Measurements from ENCODE around the gene DNAH1. TPM values are rescaled to one million over a fixed set of nuclear protein-coding genes. Genes with fewer than 3 reads are reported as not detected.

DNAH1 gene
- total and polyA plus RNA-seq, 2 experiments from 2014 or later: 0.81 to 1.8 TPM

GRCh38 chr3:52352566-52352965, 36.4 kb downstream of the DNAH1 start:
- no peak overlapping the region for H3K27ac ChIP-seq (ENCODE audit: low read depth)
- peaks cover 12% of the 10 kb centered on the region for H3K27me3 Mint-ChIP-seq (ENCODE audit: insufficient read depth, low read depth, poor library complexity)
- H4K20me1 ChIP-seq (replicated peaks; ENCODE audit: insufficient read depth): no peaks in the 10 kb centered on the region
- TF ChIP-seq EZH2 (IDR thresholded peaks at IDR 0.05; ENCODE audit: low read depth, unreplicated experiment): no peak
- DNase-seq (ENCODE audit: low spot score): no peak
- no peaks in the 10 kb centered on the region for H3K27me3 ChIP-seq (ENCODE audit: insufficient read depth)
- H3K4me3 Mint-ChIP-seq: no peak overlapping the region
- no peaks in the 10 kb centered on the region for H3K36me3 Mint-ChIP-seq (ENCODE audit: low read depth)
- no peaks in the 10 kb centered on the region for H3K4me1 Mint-ChIP-seq
- no peaks in the 10 kb centered on the region for H3F3A ChIP-seq (replicated peaks; ENCODE audit: low read depth)
- H3K4me2 ChIP-seq: no peak overlapping the region
- ATAC-seq: no peak
- no peaks in the 10 kb centered on the region for H3K79me2 ChIP-seq (replicated peaks; ENCODE audit: insufficient read depth)
- H3K9me3 Mint-ChIP-seq: no peaks in the 10 kb centered on the region
- H3K27ac Mint-ChIP-seq: no peak overlapping the region
- no peaks in the 10 kb centered on the region for H3K4me1 ChIP-seq (ENCODE audit: insufficient read depth)
- H3K9me2 ChIP-seq (ENCODE audit: insufficient read depth): no peaks in the 10 kb centered on the region
- no peak overlapping the region for H3K4me3 ChIP-seq
- H3K36me3 ChIP-seq (ENCODE audit: insufficient read depth): no peaks in the 10 kb centered on the region
- H2AFZ ChIP-seq: no peak overlapping the region

GRCh38 chr3:52353291-52353855, 37.3 kb downstream of the DNAH1 start:
- Histone ChIP-seq H3K4me3 (no peak overlapping the region), H3F3A (replicated peaks; ENCODE audit: low read depth) (no peaks in the 10 kb centered on the region), H3K27me3 (ENCODE audit: insufficient read depth) (no peaks in the 10 kb centered on the region), H4K20me1 (replicated peaks; ENCODE audit: insufficient read depth) (no peaks in the 10 kb centered on the region), H3K79me2 (replicated peaks; ENCODE audit: insufficient read depth) (no peaks in the 10 kb centered on the region), H3K27ac (ENCODE audit: low read depth) (no peak overlapping the region), H3K4me1 (ENCODE audit: insufficient read depth) (no peaks in the 10 kb centered on the region), H3K36me3 (ENCODE audit: insufficient read depth) (no peaks in the 10 kb centered on the region), H2AFZ (no peak overlapping the region), H3K4me2 (no peak overlapping the region), H3K9me2 (ENCODE audit: insufficient read depth) (no peaks in the 10 kb centered on the region)
- Mint-ChIP-seq H3K36me3 (ENCODE audit: low read depth) (no peaks in the 10 kb centered on the region), H3K9me3 (no peaks in the 10 kb centered on the region), H3K27ac (no peak overlapping the region), H3K4me3 (no peak overlapping the region), H3K27me3 (ENCODE audit: insufficient read depth, low read depth, poor library complexity) (peaks cover 15% of the 10 kb centered on the region), H3K4me1 (no peaks in the 10 kb centered on the region)
- ATAC-seq: no peak
- DNase-seq (ENCODE audit: low spot score): no peak
- no peak for TF ChIP-seq ZNF331 (CRISPR knock-in tag; IDR thresholded peaks at IDR 0.05; ENCODE audit: low read depth)
- no peak for TF ChIP-seq REST (IDR thresholded peaks at IDR 0.05; ENCODE audit: unreplicated experiment)
- no peak for TF ChIP-seq ETS1 (IDR thresholded peaks at IDR 0.05)
- no peak for TF ChIP-seq EZH2phosphoT487 (IDR thresholded peaks at IDR 0.05; ENCODE audit: unreplicated experiment)
- no peak for TF ChIP-seq ZNF114 (CRISPR knock-in tag; IDR thresholded peaks at IDR 0.05)
- TF ChIP-seq POLR2AphosphoS5 (IDR thresholded peaks at IDR 0.05; ENCODE audit: low read depth): no peak
- no peak for TF ChIP-seq ZNF462 (CRISPR knock-in tag; IDR thresholded peaks at IDR 0.05)

All from GM23338 (cell line).